GM20000 (cell line): ENCODE data around the gene GLCCI1.
"Not testable (repeated sequence)": the region's sequence is repeated elsewhere in the genome, so short reads cannot be mapped to it uniquely, and the experiment has no call there.

Experiments
- DNase-seq: peaks from one replicate; pipeline ENCODE4 v3.0.0; 2012; ENCODE audit warnings: low spot score
- TF ChIP-seq, protein P1 (sequence below): IDR thresholded peaks from 2 replicates; pipeline ENCODE4 v1.5.1; 2012; ENCODE audit warnings: mild to moderate bottlenecking, control low read depth; ENCODE audit errors: extremely low read depth, missing control alignments

GLCCI1 gene

GRCh38 chr7:8060241-8060640, 91.6 kb downstream of the GLCCI1 start:
- DNase-seq: no peak
- TF ChIP-seq, protein P1, sequence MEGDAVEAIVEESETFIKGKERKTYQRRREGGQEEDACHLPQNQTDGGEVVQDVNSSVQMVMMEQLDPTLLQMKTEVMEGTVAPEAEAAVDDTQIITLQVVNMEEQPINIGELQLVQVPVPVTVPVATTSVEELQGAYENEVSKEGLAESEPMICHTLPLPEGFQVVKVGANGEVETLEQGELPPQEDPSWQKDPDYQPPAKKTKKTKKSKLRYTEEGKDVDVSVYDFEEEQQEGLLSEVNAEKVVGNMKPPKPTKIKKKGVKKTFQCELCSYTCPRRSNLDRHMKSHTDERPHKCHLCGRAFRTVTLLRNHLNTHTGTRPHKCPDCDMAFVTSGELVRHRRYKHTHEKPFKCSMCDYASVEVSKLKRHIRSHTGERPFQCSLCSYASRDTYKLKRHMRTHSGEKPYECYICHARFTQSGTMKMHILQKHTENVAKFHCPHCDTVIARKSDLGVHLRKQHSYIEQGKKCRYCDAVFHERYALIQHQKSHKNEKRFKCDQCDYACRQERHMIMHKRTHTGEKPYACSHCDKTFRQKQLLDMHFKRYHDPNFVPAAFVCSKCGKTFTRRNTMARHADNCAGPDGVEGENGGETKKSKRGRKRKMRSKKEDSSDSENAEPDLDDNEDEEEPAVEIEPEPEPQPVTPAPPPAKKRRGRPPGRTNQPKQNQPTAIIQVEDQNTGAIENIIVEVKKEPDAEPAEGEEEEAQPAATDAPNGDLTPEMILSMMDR: no peak

DNA sequence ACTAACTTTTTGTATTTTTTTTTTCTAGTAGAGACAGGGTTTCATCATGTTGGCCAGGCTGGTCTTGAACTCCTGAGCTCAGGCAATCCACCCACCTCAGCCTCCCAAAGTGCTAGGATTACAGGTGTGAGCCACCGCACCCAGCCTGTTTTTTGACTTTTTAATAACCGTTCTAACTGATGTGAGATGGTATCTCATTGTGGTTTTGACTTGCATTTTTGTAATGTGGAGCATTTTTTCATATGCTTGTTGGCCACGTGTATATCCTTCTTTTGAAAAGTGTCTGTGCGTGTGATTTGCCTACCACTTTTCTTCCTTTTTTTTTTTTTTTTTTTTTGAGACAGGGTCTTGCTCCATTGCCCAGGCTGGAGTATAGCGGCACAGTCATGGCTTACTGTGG, 94.7 kb downstream of the GLCCI1 start:
- not testable (repeated sequence) for DNase-seq

GRCh38 chr7:8063706-8064297, 95.2 kb downstream of the GLCCI1 start:
- TF ChIP-seq, protein P1: no peak
- DNase-seq: no peak

- DNase-seq: no peak
- TF ChIP-seq, protein P1: no peak
Observed at GRCh38 chr7:8064828-8065227, 96.2 kb downstream of the GLCCI1 start.

GRCh38 chr7:8065356-8065813, 96.8 kb downstream of the GLCCI1 start:
- no peak for DNase-seq
- TF ChIP-seq, protein P1: no peak

DNA sequence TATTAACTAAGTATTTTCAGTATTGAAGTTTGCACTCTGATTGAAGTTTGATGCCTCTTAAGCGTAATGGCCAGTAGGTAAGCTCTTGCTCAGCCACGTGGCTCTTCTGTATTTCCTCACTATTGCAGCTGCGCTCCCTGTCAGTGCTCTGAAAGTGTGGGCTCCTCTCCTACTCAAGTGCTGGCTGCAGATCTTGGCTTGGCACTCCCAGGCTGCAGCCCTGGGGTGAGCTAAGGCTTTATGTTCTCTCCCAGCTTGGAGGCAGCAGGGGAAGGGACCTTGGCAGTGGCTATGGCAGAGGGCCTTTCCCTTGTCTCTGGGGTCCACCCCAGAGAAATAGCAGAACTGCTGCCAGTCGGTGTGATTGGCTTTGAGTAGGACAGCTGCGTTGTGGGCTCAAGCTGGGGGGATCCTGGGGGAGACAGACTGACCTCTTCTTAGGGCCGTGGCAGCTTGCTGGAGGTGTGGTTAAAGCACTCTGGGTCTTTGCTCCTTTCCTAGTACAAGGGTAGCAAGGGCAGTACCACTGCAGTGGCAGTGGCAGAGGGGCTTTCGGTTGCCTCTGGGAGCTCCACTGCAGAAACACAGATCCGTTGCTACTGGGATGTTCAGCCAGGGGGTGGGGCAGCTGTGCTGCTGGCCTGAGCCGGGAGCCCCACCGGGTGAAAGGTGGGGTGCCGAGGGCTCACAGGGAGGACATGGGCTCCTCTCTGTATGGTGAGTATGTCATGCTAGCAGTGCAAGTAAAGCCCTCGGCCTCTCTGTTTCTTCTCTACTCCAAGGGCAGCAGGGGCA, 100.5 kb downstream of the GLCCI1 start:
- TF ChIP-seq, protein P1: no peak
- DNase-seq: no peak

DNA sequence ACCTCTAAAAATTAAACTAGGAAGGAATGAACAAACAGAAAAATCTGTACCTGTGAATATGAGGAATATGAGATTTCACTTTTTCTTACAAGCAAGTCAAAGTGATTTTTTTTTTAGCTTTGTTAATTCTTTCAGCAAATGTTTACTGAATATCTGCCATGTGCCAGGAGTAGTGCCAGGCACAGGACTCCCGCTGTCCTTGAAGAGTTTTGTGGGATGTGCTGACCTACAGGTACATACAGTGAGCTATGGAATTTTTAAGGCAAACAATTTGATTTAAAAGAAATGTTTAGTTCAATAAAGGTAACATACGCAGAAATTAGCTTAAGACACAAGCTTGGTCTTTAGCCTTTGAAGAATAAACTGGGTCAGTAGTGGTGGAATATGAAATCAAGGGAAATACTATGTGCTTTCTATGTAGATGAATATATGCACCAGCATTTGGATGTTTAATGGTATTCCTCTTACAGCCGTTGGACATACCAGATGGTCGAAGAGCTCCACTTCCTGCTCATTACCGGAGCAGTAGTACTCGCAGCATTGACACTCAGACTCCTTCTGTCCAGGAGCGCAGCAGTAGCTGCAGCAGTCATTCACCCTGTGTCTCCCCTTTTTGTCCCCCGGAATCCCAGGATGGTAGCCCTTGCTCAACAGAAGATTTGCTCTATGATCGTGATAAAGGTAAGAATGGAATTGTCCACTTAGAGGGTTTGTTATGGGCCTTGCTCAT, 102.0 kb downstream of the GLCCI1 start:
- no peak for DNase-seq
- TF ChIP-seq, protein P1: no peak
